NCI-H2107 (cell line): Measurements from ENCODE around the gene FNIP2.
"Not testable (repeated sequence)": the region's sequence is repeated elsewhere in the genome, so short reads cannot be mapped to it uniquely, and the experiment has no call there.

Experiments used
- DNase-seq: peaks from one replicate; lab custom pipeline; 2025; lab: John Stamatoyannopoulos, UW

FNIP2 gene

DNA sequence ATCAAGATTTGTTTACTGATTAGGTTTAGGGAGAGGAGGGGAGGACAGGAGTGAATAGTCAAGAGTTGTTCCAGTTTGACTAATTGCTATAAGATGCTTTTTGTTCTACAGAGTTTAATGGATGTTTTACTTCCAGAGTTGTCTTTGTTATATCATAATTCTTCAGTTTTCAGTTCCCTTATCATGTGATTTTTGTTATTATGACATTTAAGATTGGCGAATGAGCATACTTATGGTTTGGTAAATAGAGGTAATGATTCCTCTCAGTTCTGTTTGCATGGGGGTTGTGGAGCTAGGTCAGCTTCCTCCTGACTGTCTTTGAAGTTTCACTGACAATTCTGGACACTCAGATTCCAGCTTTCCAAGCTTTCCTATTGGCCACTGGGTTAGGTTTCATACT lies 24.6 kb downstream of the FNIP2 start:
- DNase-seq = not testable (repeated sequence)

- no peak for DNase-seq
Observed at GRCh38 chr4:158796370-158797140, 27.7 kb downstream of the FNIP2 start.

DNA sequence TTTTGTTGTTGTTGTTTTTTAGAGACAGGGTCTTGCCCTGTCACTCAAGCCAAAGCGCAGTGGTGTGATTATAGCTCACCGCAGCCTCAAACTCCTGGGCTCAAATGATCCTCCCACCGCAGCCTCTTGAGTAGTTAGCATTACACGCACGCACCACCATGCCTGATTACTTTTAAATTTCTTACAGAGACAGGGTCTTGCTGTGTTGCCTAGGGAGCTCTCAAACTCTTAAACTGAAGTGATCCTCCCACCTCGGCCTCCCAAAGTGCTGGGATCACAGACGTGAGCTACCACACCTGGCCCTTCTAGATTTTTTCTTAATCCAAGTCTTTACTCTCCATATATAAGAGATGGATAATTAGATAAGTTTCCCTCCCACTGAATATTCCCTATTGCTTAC lies 29.2 kb downstream of the FNIP2 start:
- DNase-seq = no peak

DNA sequence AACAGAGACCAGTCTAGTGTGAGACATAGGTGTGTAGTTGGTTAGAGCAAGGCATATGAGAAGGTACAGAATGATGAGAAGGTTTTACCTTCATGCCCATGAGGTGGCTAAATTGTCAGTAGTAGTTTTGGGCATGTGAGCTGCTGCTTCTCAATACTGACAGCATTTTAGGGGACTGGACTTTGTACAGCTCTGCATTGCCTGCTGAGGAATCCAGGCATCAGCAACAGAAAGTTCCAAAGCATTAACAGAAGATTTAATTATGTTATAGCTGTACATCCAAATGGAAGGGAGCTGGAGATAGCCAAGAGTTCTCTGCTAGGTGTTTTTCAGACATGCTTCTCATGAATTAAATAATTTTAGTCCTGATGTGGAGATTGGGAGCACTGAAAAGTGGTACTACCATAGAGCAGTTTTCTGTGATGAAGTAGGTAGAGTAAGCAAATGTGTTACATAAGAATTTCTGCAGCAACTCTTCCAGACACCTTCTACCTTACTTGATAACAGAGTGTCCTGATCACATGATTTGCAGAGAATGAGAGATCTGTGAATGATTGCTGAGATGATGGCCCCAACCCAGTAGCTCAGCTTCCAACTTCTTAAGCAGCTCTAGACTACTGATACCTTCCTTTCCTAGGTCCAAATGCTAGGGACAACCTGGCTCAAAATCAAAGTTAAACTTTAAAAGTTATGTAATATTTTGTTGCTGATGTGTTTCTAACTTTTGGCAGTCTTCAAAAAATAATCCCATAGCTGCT lies 30.4 kb downstream of the FNIP2 start:
- DNase-seq = no peak

- no peak for DNase-seq
Observed at GRCh38 chr4:158799856-158800255, 31.0 kb downstream of the FNIP2 start.

DNA sequence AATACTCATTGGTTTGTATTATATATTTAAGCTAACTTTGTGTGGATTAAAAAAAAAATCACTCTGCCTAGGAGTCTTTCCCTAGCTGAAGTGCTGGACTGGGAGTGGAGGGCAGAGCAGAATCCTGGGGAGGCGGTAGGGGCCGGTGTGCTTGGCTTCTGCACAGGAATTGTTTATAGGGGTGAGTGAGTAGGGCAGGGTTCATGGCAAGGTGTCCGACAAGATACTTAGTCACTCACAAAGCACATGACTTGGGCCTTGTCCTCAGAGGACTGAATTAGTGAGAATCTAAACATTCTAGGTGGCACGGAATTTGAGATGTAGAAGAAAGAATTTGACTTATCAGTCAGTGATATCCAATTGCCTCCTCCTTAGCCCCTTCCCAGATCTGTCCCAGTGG lies 32.2 kb downstream of the FNIP2 start:
- DNase-seq = no peak

- DNase-seq = no peak
Observed at GRCh38 chr4:158801677-158802076, 32.9 kb downstream of the FNIP2 start.

GRCh38 chr4:158802914-158803313 lies 34.1 kb downstream of the FNIP2 start:
- DNase-seq = no peak

- no peak for DNase-seq
Observed at GRCh38 chr4:158805635-158806471, 37.0 kb downstream of the FNIP2 start.

DNA sequence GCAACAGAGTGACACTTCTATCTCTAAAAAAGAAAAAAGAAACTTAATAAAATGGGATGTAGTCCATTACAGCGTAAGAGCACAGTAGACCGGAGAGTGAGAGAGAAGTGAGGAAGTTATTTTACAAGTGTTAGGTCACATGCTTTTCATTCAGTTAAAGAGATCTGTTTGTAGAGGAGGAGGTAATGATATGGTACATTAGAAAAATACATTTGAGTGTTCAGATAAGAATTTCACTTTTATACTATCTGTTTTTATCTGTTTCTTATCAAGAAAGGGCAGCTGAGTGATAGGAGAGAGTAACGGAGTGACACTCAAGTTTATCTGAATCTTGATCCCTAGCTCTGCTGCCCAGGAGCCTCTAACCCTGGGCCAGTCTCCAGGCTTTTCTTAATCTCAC lies 38.9 kb downstream of the FNIP2 start:
- DNase-seq = no peak

- DNase-seq = no peak
Observed at GRCh38 chr4:158808399-158808798, 39.6 kb downstream of the FNIP2 start.

- not testable (repeated sequence) for DNase-seq
Observed at GRCh38 chr4:158809208-158809607, 40.4 kb downstream of the FNIP2 start.

DNA sequence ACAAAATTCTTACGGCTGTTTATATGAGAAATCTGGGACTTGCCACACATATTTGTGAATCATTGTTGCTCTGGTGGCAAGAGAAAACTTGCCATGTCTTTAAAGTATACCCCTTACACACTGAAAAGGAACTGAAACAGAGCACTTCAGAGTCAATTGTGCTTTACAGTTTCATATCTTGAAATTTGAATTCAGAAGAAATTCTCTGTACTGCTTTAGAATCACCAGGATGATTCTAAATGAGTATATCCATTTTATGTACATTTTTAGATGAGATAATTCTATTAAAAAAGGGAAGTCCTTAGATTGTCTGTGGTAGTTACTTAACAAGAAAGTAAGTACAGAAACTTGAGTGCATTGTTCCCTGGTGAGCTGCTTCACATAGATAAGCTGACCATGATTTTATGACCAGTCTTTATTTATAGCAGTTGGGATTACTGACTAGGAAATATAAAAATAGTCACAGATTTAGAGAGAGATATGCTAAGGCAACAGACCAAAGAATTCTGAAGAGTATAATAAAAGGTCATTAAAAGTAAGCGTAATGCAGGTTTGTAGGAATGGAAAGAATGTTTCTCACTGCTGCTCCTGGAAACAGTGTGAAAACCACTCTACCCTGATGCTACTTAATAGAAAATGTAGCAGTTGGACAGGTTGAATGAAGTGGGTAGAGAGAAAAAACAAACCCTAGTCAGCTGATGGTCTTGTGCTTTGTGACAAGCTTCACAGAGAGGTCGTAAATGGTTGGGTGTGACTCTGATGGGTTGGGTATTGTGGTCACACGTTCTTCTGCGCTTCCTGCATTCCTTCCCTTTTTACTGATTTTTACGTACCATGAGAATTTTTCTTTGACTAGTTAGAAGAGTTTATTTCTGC lies 41.0 kb downstream of the FNIP2 start:
- no peak for DNase-seq

- no peak for DNase-seq
Observed at GRCh38 chr4:158810487-158811215, 41.8 kb downstream of the FNIP2 start.

DNA sequence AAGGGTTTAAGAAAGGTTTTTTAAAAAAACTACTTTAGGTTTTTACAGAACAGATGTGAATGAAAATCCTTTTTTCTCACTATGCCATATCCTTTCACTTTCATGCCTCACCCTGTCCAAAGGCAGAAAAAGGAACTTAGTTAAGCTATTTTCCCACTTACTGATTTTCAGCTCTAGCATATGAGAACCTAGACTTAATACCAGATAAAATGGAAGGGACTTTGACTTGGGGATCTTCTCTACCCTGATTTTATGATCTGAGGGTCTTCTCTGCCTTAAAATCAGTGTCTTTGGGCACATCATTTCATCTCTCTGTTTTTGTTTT lies 42.4 kb downstream of the FNIP2 start:
- no peak for DNase-seq

DNA sequence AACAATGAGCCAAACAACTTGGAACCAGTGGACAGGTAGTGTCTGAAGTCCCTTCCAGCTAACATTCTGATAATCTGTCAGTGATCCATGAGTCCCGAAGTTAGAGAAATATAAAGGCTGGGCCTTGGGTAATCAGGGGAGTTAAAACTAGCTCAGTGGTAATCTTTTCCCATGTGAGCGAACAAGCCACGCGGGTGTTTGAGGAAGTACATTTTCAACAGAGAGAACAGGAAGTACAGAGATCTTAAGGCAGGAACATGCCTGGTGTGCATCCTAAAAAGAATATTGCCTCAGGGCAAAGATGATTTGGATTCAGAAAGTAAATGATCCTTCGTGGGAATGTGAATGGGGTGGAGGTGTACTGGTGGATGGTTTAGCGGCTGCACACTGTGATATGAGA lies 42.9 kb downstream of the FNIP2 start:
- DNase-seq = no peak

GRCh38 chr4:158812133-158812532 lies 43.3 kb downstream of the FNIP2 start:
- DNase-seq = no peak

GRCh38 chr4:158812543-158812942 lies 43.7 kb downstream of the FNIP2 start:
- no peak for DNase-seq

DNA sequence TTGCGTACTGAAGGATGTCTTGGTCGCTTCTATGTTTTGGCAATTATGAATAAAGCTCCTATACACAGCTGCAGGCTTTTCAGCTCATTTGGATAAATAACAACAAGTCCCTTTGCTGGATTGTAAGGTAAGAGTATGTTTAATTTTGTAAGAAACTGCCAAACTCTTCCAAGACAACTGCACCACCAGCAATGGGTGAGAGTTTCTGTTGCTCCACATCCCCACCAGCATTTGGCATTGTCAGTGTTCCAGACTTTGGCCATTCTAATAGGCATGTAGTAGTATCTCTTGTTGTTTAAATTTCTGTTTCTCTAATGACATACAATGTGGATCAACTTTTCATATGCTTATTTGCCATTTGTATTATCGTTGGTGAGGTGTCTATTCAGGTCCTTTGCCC lies 44.3 kb downstream of the FNIP2 start:
- DNase-seq = no peak

GRCh38 chr4:158814207-158814606 lies 45.4 kb downstream of the FNIP2 start:
- no peak for DNase-seq
